Inflammatory macrophage treated with lipopolysaccharide for 1 hour (primary cell): ENCODE measurements around the gene SULT1C4.

Experiments used
- DNase-seq, 2 donors: peaks; one replicate each; pipeline ENCODE4 v3.0.0-alpha.2; 2020 to 2022

The SULT1C4 gene

GRCh38 chr2:108376774-108377173 lies 980 bp upstream of the SULT1C4 start:
- DNase-seq, result no peak

- no peak for DNase-seq
These were observed 353 bp upstream of the SULT1C4 start for GRCh38 chr2:108377401-108377800.

GRCh38 chr2:108378851-108379250 lies 1.1 kb downstream of the SULT1C4 start:
- no peak for DNase-seq

GRCh38 chr2:108382196-108382595 lies 4.4 kb downstream of the SULT1C4 start:
- DNase-seq, result no peak

- DNase-seq, result no peak
These were observed 5.5 kb downstream of the SULT1C4 start for GRCh38 chr2:108383146-108383830.

- no peak for DNase-seq
These were observed 7.1 kb downstream of the SULT1C4 start for GRCh38 chr2:108384662-108385393.

- no peak for DNase-seq
These were observed 7.8 kb downstream of the SULT1C4 start for GRCh38 chr2:108385411-108386071.

GRCh38 chr2:108388045-108388444 lies 10.3 kb downstream of the SULT1C4 start:
- DNase-seq, result no peak

GRCh38 chr2:108390340-108390739 lies 12.6 kb downstream of the SULT1C4 start:
- no peak for DNase-seq

GRCh38 chr2:108392029-108392428 lies 14.3 kb downstream of the SULT1C4 start:
- DNase-seq, result no peak

GRCh38 chr2:108393197-108393596 lies 15.4 kb downstream of the SULT1C4 start:
- DNase-seq, result no peak

- DNase-seq, result no peak
These were observed 17.4 kb downstream of the SULT1C4 start for GRCh38 chr2:108395155-108395554.

GRCh38 chr2:108396845-108397244 lies 19.1 kb downstream of the SULT1C4 start:
- DNase-seq, result no peak

- DNase-seq, result no peak
These were observed 21.7 kb downstream of the SULT1C4 start for GRCh38 chr2:108399479-108399878.

GRCh38 chr2:108401800-108402199 lies 24.0 kb downstream of the SULT1C4 start:
- DNase-seq, result no peak

- no peak for DNase-seq
These were observed 25.7 kb downstream of the SULT1C4 start for GRCh38 chr2:108403494-108403893.

- no peak for DNase-seq
These were observed 27.1 kb downstream of the SULT1C4 start for GRCh38 chr2:108404784-108405397.

- DNase-seq, result no peak
These were observed 30.3 kb downstream of the SULT1C4 start for GRCh38 chr2:108407864-108408729.

- DNase-seq, result no peak
These were observed 32.0 kb downstream of the SULT1C4 start for GRCh38 chr2:108409768-108410167.

- DNase-seq, result no peak
These were observed 35.4 kb downstream of the SULT1C4 start for GRCh38 chr2:108412995-108413710.

- DNase-seq, result no peak
These were observed 35.9 kb downstream of the SULT1C4 start for GRCh38 chr2:108413711-108414095.
